GM21526 (cell line): ENCODE results near the gene UBN2.

Source experiments
- ATAC-seq: cut with Tn5 transposase; IDR thresholded peaks from one replicate; pipeline ENCODE4 v1.9.1; 2021; ENCODE audit warnings: moderate library complexity; ENCODE audit not compliant: unreplicated experiment, low FRiP score

Gene UBN2

DNA sequence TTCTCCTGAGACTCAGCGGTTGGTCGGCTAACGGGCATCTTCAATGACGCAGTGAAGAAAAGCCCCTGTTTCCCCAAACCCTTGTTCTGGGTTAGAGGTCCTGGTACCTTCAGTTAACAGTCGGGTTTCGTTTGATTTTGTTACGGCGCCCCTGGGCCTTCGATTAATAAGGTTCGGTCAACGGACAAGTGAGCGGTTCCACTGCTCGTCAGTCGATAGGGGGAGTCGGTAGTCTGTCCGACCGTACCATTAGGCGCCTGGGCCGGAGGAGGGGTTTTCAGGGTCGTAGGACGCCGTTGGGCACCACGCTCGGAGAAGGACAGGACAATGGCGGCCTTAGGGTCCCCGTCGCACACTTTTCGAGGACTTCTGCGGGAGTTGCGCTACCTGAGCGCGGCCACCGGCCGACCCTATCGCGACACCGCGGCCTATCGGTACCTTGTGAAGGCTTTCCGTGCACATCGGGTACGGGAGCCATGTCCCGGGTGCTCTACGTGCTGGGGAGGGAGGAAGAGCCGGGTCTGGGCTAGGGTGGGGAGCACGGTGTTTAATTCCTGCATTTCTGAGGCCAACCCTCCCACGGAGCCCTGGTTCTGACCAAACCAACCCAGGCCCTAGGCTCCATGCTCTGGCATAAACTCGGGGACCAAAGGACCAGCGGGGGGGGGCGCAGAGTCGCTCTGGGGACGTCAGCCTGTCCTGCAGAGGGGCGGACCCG lies 110.2 kb downstream of the UBN2 start, which contains the start of gene FMC1:
FMC1 (plus strand) TSS at position 280 of the 718 bp plus-strand sequence; CDS start at position 328, 48 bp downstream.
- ATAC-seq: peak; percentile 55

DNA sequence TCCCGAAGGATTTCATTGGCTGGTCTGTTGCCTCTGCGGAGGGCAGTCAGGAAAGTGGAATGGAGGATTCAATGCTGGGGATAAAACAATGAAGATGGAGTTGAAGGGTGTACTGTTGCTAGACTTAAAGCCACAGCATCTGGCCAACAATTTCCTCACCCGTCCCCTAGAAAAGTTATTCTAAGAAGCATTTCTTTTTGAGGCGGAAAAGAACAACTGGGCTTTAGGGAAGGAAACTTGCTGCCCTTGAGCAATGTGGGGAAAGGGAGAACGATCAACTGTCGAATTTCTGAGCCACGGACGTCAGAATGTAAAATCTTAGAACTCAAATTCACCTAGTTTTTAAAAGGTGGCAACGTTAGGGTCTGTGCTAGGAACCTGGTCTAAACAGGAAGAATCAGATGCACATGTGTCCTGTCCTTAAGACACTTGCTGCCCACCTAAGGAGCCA lies 110.8 kb downstream of the UBN2 start:
- ATAC-seq: no peak

DNA sequence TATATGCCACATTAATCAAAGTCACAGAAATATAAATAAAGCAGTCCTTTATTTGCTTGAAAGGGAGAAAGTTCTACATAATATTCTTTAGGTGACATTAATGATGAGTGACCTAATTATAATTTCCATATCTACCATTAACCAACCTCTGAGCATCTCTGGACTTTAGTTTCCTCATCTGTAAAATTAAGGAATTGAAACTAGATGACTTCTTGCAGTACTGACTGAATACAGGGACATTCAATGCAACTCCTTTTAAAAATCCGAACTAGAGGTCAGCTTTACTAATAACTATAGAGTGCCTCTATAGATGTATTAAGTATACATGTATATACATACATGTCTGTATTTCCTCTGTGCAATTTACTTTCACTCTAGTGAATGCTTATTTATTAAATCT lies 114.0 kb downstream of the UBN2 start:
- ATAC-seq: no peak

DNA sequence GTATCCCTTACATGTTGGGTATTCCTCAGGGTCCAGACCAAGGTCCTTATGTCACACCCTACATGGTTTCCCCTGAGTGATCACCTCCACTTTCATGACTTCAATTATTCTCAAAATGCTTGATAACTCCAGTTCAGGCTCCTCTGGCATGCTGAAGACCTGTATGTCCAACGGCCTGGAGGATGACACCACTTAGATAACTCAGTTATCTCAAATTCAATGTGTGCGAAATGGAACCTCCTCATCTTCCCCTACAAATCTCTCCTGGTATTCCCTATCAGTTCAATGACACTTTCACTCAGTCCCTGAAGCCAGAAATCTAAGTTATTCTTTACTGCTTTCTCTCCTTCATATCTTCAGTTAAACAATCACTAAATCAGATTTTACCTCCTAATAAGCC lies 120.0 kb downstream of the UBN2 start:
- ATAC-seq: no peak

DNA sequence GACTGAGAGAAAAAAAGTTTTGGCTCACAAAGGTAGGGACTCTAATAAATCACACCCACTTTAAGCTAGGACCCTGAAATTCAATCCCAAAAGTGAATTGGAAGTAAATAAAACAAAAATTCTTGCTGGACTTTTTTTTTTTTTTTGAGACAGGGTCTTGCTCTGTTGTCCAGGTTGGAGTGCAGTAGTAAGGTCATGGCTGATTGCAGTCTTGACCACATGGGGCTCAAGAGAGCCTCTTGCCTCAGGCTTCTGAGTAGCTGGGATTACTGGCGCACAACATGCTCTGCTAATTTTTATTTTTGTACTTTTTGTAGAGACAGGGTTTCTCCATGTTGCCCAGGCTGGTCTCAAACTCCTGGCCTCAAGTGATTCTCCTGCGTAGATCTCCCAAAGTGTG lies 123.7 kb downstream of the UBN2 start:
- ATAC-seq: no peak

DNA sequence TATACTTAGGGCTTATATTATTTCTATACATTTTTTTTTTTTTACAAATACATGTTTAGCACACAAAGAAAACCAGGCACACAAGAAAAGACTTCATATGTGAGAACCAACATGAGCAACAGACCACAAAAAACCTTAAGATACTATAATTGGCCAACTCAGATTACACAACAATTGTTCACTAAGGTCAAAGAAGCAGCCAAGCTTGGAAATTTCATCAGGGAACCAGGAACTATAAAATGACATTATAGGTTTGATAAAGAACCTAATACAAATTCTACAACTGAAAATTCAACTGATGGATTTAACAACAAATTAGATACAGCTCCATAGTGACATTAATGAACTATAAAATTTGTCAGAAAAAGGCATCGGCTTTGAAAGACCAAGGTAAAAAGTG lies 124.3 kb downstream of the UBN2 start:
- no peak for ATAC-seq
